ENCODE results near the gene PNPLA2.

Gene PNPLA2

DNA sequence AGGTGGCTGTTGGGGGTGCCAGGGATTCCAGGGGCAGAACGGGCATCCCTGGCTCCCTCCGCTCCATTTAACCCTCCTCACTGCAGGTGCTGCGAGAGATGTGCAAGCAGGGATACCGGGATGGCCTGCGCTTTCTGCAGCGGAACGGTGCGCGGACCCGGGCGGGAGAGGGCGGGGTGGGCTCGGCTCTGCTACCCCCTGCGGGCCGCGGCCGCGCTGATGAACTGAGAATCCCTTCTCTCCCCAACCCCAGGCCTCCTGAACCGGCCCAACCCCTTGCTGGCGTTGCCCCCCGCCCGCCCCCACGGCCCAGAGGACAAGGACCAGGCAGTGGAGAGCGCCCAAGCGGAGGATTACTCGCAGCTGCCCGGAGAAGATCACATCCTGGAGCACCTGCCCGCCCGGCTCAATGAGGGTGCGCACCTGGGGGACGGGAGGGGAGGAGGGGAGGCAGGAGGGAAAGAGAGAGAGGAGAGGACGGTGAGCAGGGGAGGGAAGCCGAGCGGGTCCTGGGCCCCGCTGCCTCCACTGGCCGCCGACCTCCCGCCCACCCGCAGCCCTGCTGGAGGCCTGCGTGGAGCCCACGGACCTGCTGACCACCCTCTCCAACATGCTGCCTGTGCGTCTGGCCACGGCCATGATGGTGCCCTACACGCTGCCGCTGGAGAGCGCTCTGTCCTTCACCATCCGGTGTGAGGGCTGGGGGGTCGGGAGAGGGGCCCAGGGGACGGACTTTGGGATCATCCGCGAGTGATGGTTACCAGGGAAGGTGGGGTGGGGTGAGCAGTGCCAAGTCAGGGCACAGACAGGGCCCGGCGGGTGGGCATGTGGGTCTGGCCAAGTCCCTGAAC lies 5.0 kb downstream of the PNPLA2 start:
- TF ChIP-seq POLR2A (IDR thresholded peaks at IDR 0.05; ENCODE audit: low read length) (no peak), GATA1 (IDR thresholded peaks at IDR 0.05; ENCODE audit: low read depth, low read length) (no peak)
- no peak for DNase-seq

GRCh38 chr11:824292-824880 lies 5.7 kb downstream of the PNPLA2 start:
- DNase-seq = no peak
- no peak for TF ChIP-seq POLR2A (IDR thresholded peaks at IDR 0.05; ENCODE audit: low read length)
- no peak for TF ChIP-seq GATA1 (IDR thresholded peaks at IDR 0.05; ENCODE audit: low read depth, low read length)

- TF ChIP-seq POLR2A (IDR thresholded peaks at IDR 0.05; ENCODE audit: low read length) = no peak
- no peak for TF ChIP-seq GATA1 (IDR thresholded peaks at IDR 0.05; ENCODE audit: low read depth, low read length)
- no peak for DNase-seq
These were observed 6.2 kb downstream of the PNPLA2 start for GRCh38 chr11:824942-825341.

- TF ChIP-seq POLR2A (IDR thresholded peaks at IDR 0.05; ENCODE audit: low read length) = no peak
- TF ChIP-seq GATA1 (IDR thresholded peaks at IDR 0.05; ENCODE audit: low read depth, low read length) = no peak
- DNase-seq = no peak
These were observed 6.9 kb downstream of the PNPLA2 start for GRCh38 chr11:825366-826226.

- DNase-seq = no peak
- TF ChIP-seq GATA1 (IDR thresholded peaks at IDR 0.05; ENCODE audit: low read depth, low read length) = no peak
These were observed 7.5 kb downstream of the PNPLA2 start for GRCh38 chr11:826227-826621.

- TF ChIP-seq POLR2A (IDR thresholded peaks at IDR 0.05; ENCODE audit: low read length) = no peak
- no peak for TF ChIP-seq GATA1 (IDR thresholded peaks at IDR 0.05; ENCODE audit: low read depth, low read length)
- no peak for DNase-seq
These were observed 8.1 kb downstream of the PNPLA2 start for GRCh38 chr11:826836-827145.

- DNase-seq = no peak
- no peak for TF ChIP-seq POLR2A (IDR thresholded peaks at IDR 0.05; ENCODE audit: low read length)
- TF ChIP-seq GATA1 (IDR thresholded peaks at IDR 0.05; ENCODE audit: low read depth, low read length) = no peak
These were observed 8.6 kb downstream of the PNPLA2 start for GRCh38 chr11:827146-827896.

- DNase-seq = no peak
- TF ChIP-seq POLR2A (IDR thresholded peaks at IDR 0.05; ENCODE audit: low read length) = no peak
- no peak for TF ChIP-seq GATA1 (IDR thresholded peaks at IDR 0.05; ENCODE audit: low read depth, low read length)
These were observed 9.1 kb downstream of the PNPLA2 start, which contains the start of gene CRACR2B for GRCh38 chr11:827897-828192. TSS of gene CRACR2B (plus strand) at chr11:827919. CDS start at chr11:828608, 689 bp downstream.

- no peak for DNase-seq
- no peak for TF ChIP-seq GATA1 (IDR thresholded peaks at IDR 0.05; ENCODE audit: low read depth, low read length)
- no peak for TF ChIP-seq POLR2A (IDR thresholded peaks at IDR 0.05; ENCODE audit: low read length)
These were observed 9.9 kb downstream of the PNPLA2 start for GRCh38 chr11:828506-829175.

- no peak for DNase-seq
- no peak for TF ChIP-seq POLR2A (IDR thresholded peaks at IDR 0.05; ENCODE audit: low read length)
- TF ChIP-seq GATA1 (IDR thresholded peaks at IDR 0.05; ENCODE audit: low read depth, low read length) = no peak
These were observed 10.6 kb downstream of the PNPLA2 start for GRCh38 chr11:829176-829846.

GRCh38 chr11:829847-830294 lies 11.2 kb downstream of the PNPLA2 start:
- TF ChIP-seq POLR2A (IDR thresholded peaks at IDR 0.05; ENCODE audit: low read length) (no peak), GATA1 (IDR thresholded peaks at IDR 0.05; ENCODE audit: low read depth, low read length) (no peak)
- no peak for DNase-seq

DNA sequence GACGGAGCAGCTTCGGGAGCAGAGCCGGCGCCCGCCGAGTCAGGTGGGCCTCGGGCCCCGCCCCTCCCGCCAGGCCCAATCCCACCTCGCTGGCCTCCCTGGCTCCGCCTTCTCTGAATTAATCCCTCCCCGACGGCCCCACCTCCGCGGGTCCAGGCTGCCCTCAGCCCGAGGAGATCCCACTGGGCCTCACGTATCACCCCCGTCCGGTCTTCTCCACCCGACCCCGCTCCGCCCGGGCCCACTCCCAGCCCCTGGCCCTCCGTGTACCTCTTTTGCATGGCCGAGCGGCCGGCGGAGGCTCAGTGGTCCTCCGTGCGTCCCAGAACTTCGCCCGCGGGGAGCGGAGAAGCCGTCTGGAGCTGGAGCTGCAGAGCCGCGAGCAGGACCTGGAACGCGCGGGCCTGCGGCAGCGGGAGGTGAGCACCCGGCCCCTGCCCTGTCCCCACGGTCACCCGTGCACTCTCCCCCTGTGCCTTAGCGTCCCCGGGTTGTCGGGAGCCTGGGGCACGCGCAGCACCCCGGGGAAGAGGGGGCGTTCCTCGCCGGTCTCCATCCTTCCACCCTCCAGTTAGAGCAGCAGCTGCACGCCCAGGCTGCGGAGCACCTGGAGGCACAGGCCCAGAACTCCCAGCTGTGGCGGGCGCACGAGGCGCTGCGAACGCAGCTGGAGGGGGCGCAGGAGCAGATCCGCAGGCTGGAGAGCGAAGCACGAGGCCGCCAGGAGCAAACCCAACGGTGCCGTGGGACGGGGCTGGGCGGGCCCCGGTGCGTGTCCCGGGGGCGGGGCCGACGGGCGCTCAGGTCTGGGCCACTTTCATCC lies 11.8 kb downstream of the PNPLA2 start:
- TF ChIP-seq POLR2A (IDR thresholded peaks at IDR 0.05; ENCODE audit: low read length) (no peak), GATA1 (IDR thresholded peaks at IDR 0.05; ENCODE audit: low read depth, low read length) (no peak)
- DNase-seq = peak; percentile 55
